T-cell (primary cell): ENCODE measurements around the gene PCNX3. TPM values are rescaled to one million over a fixed set of nuclear protein-coding genes. Genes with fewer than 3 reads are reported as not detected.
A peak's percentile ranks its signal among the peaks of the same experiment; 100 is the strongest.

Experiments used
- ATAC-seq, 4 experiments: fragments of 200-7000 bp in 3 of 4; fragments of 150-1000 bp in 1 of 4; cut with Tn5 transposase; replicated peaks in 1 of 4; 1 replicate in 3 of 4; 2 replicates in 1 of 4; pipeline ENCODE4 v1.10.0; 2021; ENCODE audit warnings: moderate library complexity in 3 of 4, mild to moderate bottlenecking in 2 of 4, moderate number of reproducible peaks in 1 of 4
- CTCF ChIA-PET, 2 donors: fragments of 300-600 bp; sonication (Branson Sonifier 250); formaldehyde crosslinking; loops; one replicate each; lab custom pipeline; 2022; ENCODE audit warnings: antibody characterized with exemption in 2 of 2; lab: Charles Lee
- POLR2A ChIA-PET, 2 donors: fragments of 300-600 bp; sonication (Branson Sonifier 250); formaldehyde crosslinking; loops; one replicate each; lab custom pipeline; 2022; ENCODE audit warnings: antibody characterized with exemption in 2 of 2; lab: Charles Lee
- DNase-seq, 35 experiments: peaks; one replicate each; pipeline versions ENCODE4 v3.0.0 to v3.0.0-alpha.2; 2013 to 2023
- H3K27ac ChIP-seq: one replicate; pipeline ENCODE4 v1.5.1; 2013; ENCODE audit warnings: low read length
- H3K27me3 ChIP-seq, 2 experiments: replicated peaks in 1 of 2; 1 replicate in 1 of 2; 2 replicates in 1 of 2; pipeline versions ENCODE4 v1.6.1 to v1.7.0; 2013; ENCODE audit warnings: low read length in 1 of 2, mixed read lengths in 1 of 2; ENCODE audit not compliant: control insufficient read depth in 2 of 2, insufficient read depth in 2 of 2; ENCODE audit errors: extremely low read depth in 1 of 2
- H3K36me3 ChIP-seq, 2 donors: 1 replicate in 1 of 2; 2 replicates in 1 of 2; pipeline versions ENCODE4 v1.6.1 to v1.7.0; 2013; ENCODE audit warnings: low read length in 1 of 2; ENCODE audit not compliant: control insufficient read depth in 2 of 2, insufficient read depth in 1 of 2; ENCODE audit errors: extremely low read depth in 1 of 2
- H3K4me1 ChIP-seq, 2 experiments: 1 replicate in 1 of 2; 2 replicates in 1 of 2; pipeline versions ENCODE4 v1.6.1 to v1.7.0; 2013; ENCODE audit warnings: low read length in 2 of 2, mixed read lengths in 1 of 2; ENCODE audit not compliant: insufficient read depth in 2 of 2, control insufficient read depth in 1 of 2; ENCODE audit errors: extremely low read depth in 1 of 2
- H3K4me3 ChIP-seq, 2 donors: 1 replicate in 1 of 2; 2 replicates in 1 of 2; pipeline versions ENCODE4 v1.5.1 to v1.7.0; 2013; ENCODE audit warnings: mild to moderate bottlenecking in 2 of 2, low read length in 1 of 2, moderate library complexity in 1 of 2; ENCODE audit not compliant: control insufficient read depth in 1 of 2; ENCODE audit errors: extremely low read depth in 1 of 2
- H3K9me3 ChIP-seq: 2 replicates; pipeline ENCODE4 v1.7.0; 2013
- H3K27ac Mint-ChIP-seq, 2 donors: one replicate each; pipeline ENCODE4 v1.8.0; 2020 to 2021; ENCODE audit warnings: mild to moderate bottlenecking in 2 of 2, mixed read lengths in 2 of 2
- H3K27me3 Mint-ChIP-seq, 2 donors: one replicate each; pipeline ENCODE4 v1.8.0; 2021 to 2022; ENCODE audit warnings: mixed read lengths in 2 of 2
- H3K36me3 Mint-ChIP-seq: one replicate; pipeline ENCODE4 v1.8.0; 2021; ENCODE audit warnings: mixed read lengths
- H3K4me1 Mint-ChIP-seq, 3 donors: one replicate each; pipeline ENCODE4 v1.8.0; 2020 to 2022; ENCODE audit warnings: mixed read lengths in 3 of 3, mild to moderate bottlenecking in 1 of 3
- H3K4me3 Mint-ChIP-seq, 3 donors: one replicate each; pipeline ENCODE4 v1.8.0; 2020 to 2022; ENCODE audit warnings: mild to moderate bottlenecking in 3 of 3, mixed read lengths in 3 of 3, moderate library complexity in 3 of 3
- H3K9me3 Mint-ChIP-seq, 3 donors: one replicate each; pipeline ENCODE4 v1.8.0; 2020 to 2022; ENCODE audit warnings: mixed read lengths in 3 of 3
- WGBS: methylation state at CpG from one replicate; pipeline ENCODE4 v1.1.5; 2013; ENCODE audit warnings: missing lambda C conversion rate; ENCODE audit not compliant: insufficient coverage; 5-methylcytosine and 5-hydroxymethylcytosine counted together
- total RNA-seq, 35 experiments: library from RNA in 6 of 35; stranded (reverse) in 6 of 35; fragments of 120-200 nt in 1 of 35; gene quantifications; one replicate each; pipeline versions ENCODE4 v1.2.1 to v1.2.4 and lab custom pipeline; 2013 to 2026

The PCNX3 gene
- total RNA-seq, 5 donors from 2014 or later (not counting 1 experiment from before 2014, with no cell fraction given): 54.2 to 74.7 (median 66.8) TPM

GRCh38 chr11:65653229-65654225 is 38.0 kb downstream of the PCNX3 start:
- no peaks in the 10 kb centered on the region for H3K27me3 ChIP-seq
- H3K27ac Mint-ChIP-seq: peak overlapping the region; percentile 97
- POLR2A ChIA-PET: interaction anchor here (0.5 to 2.8 kb wide), 6 partner anchors 9 to 1465 kb away, joined by 3 to 21 read pairs (median 5); partner anchors contain the start of genes PCNX3 (in 1 of the 2), RELA (in 1 of the 2) and SIPA1 (in 1 of the 2)
- WGBS: 45% methylated on average over 6 of the region's 12 CpGs
- peak overlapping the region; percentile 98 for H3K27ac ChIP-seq
- H3K9me3 Mint-ChIP-seq: no peaks in the 10 kb centered on the region
- H3K36me3 ChIP-seq: peaks cover 19 to 81% of the 10 kb centered on the region in 2 donors
- H3K9me3 ChIP-seq: no peaks in the 10 kb centered on the region
- no peaks in the 10 kb centered on the region for H3K27me3 Mint-ChIP-seq
- H3K4me1 ChIP-seq: peaks cover 7 to 56% of the 10 kb centered on the region in 2 experiments
- H3K4me3 Mint-ChIP-seq: peak overlapping the region; percentile 78 to 90 (median 87)
- ATAC-seq: no peak
- CTCF ChIA-PET: interaction anchor here in 1 of 2 donors (1.5 to 1.8 kb wide), 2 partner anchors 14 to 38 kb away, joined by 3 to 13 read pairs; partner anchors contain the start of gene PCNX3
- peak overlapping the region; percentile 60 to 73 for H3K4me3 ChIP-seq
- peak in 1 of 35 experiments; percentile 11 for DNase-seq
- peaks cover 32% of the 10 kb centered on the region for H3K36me3 Mint-ChIP-seq
- peaks cover 53 to 58% (median 57%) of the 10 kb centered on the region in 3 donors for H3K4me1 Mint-ChIP-seq

- H3K36me3 Mint-ChIP-seq: peaks cover 44% of the 10 kb centered on the region
- peaks cover 62 to 68% (median 68%) of the 10 kb centered on the region in 3 donors for H3K4me1 Mint-ChIP-seq
- H3K27me3 Mint-ChIP-seq: no peaks in the 10 kb centered on the region
- Histone ChIP-seq H3K9me3 (no peaks in the 10 kb centered on the region), H3K4me1 (peaks cover 7 to 63% of the 10 kb centered on the region in 2 experiments), H3K4me3 (no peak overlapping the region), H3K27ac (peak overlapping the region; percentile 11), H3K27me3 (no peaks in the 10 kb centered on the region), H3K36me3 (peaks cover 13 to 81% of the 10 kb centered on the region in 2 donors)
- H3K4me3 Mint-ChIP-seq: peak overlapping the region in 1 of 3 donors; percentile 17
- peak overlapping the region; percentile 77 to 97 for H3K27ac Mint-ChIP-seq
- ChIA-PET POLR2A (interaction anchor here (0.5 to 0.8 kb wide), 4 partner anchors 23 to 1748 kb away, joined by 3 to 4 read pairs (median 3); no protein-coding TSS in a partner anchor), CTCF (no interaction called here)
- no peaks in the 10 kb centered on the region for H3K9me3 Mint-ChIP-seq
- DNase-seq (peak in 1 of 35 experiments; percentile 17), ATAC-seq (no peak)
- WGBS: over 99% methylated on average over 9 of the region's 14 CpGs
Measured at GRCh38 chr11:65654375-65655349, 39.1 kb downstream of the PCNX3 start.

GRCh38 chr11:65655570-65656332 is 40.2 kb downstream of the PCNX3 start:
- Mint-ChIP-seq H3K9me3 (no peaks in the 10 kb centered on the region), H3K4me3 (no peak overlapping the region), H3K27ac (peak overlapping the region; percentile 5 to 56), H3K4me1 (peaks cover 71 to 78% (median 73%) of the 10 kb centered on the region in 3 donors), H3K27me3 (no peaks in the 10 kb centered on the region), H3K36me3 (peaks cover 49% of the 10 kb centered on the region)
- ATAC-seq (no peak), DNase-seq (peak in 1 of 35 experiments; percentile 20)
- no peak overlapping the region for H3K4me3 ChIP-seq
- no peaks in the 10 kb centered on the region for H3K9me3 ChIP-seq
- peaks cover 16 to 80% of the 10 kb centered on the region in 2 donors for H3K36me3 ChIP-seq
- no peak overlapping the region for H3K27ac ChIP-seq
- 93% methylated on average over 12 of the region's 16 CpGs for WGBS
- ChIA-PET POLR2A (interaction anchor here (0.5 to 0.6 kb wide), 2 partner anchors 139 to 874 kb away, joined by 4 to 5 read pairs; no protein-coding TSS in a partner anchor), CTCF (no interaction called here)
- no peaks in the 10 kb centered on the region for H3K27me3 ChIP-seq
- peaks cover 7 to 64% of the 10 kb centered on the region in 2 experiments for H3K4me1 ChIP-seq

- Mint-ChIP-seq H3K36me3 (peaks cover 49% of the 10 kb centered on the region), H3K27me3 (no peaks in the 10 kb centered on the region), H3K27ac (peak overlapping the region; percentile 8 to 31), H3K4me1 (peaks cover 66 to 68% (median 67%) of the 10 kb centered on the region in 3 donors), H3K4me3 (no peak overlapping the region), H3K9me3 (no peaks in the 10 kb centered on the region)
- 94% methylated on average over 7 of the region's 7 CpGs for WGBS
- no peak overlapping the region for H3K4me3 ChIP-seq
- peaks cover 13 to 64% of the 10 kb centered on the region in 2 experiments for H3K4me1 ChIP-seq
- CTCF ChIA-PET: no interaction called here
- ATAC-seq: no peak
- POLR2A ChIA-PET: interaction anchor here (0.5 to 1.4 kb wide), 4 partner anchors 17 to 574 kb away, joined by 3 to 6 read pairs (median 4); partner anchors contain the start of gene CDCA5 (in 1 of the 2)
- H3K36me3 ChIP-seq: peaks cover 16 to 83% of the 10 kb centered on the region in 2 donors
- DNase-seq: peak in 1 of 35 experiments; percentile 11
- H3K27me3 ChIP-seq: no peaks in the 10 kb centered on the region
- no peak overlapping the region for H3K27ac ChIP-seq
- H3K9me3 ChIP-seq: no peaks in the 10 kb centered on the region
Measured at GRCh38 chr11:65657426-65657825, 41.9 kb downstream of the PCNX3 start.

GRCh38 chr11:65658174-65659021 is 42.8 kb downstream of the PCNX3 start:
- Mint-ChIP-seq H3K36me3 (peaks cover 49% of the 10 kb centered on the region), H3K27me3 (no peaks in the 10 kb centered on the region), H3K9me3 (no peaks in the 10 kb centered on the region), H3K4me1 (peaks cover 58 to 61% (median 58%) of the 10 kb centered on the region in 3 donors), H3K4me3 (no peak overlapping the region), H3K27ac (peak overlapping the region in 1 of 2 donors; percentile 37)
- POLR2A ChIA-PET: interaction anchor here (0.8 to 1.4 kb wide), 3 partner anchors 16 to 20 kb away, joined by 3 to 6 read pairs (median 4); no protein-coding TSS in a partner anchor
- no peak for ATAC-seq
- 99% methylated on average over 20 of the region's 21 CpGs for WGBS
- peak in 1 of 35 experiments; percentile 12 for DNase-seq
- H3K36me3 ChIP-seq: peaks cover 16 to 83% of the 10 kb centered on the region in 2 donors
- no peak overlapping the region for H3K27ac ChIP-seq
- no peaks in the 10 kb centered on the region for H3K27me3 ChIP-seq
- peaks cover 9 to 59% of the 10 kb centered on the region in 2 experiments for H3K4me1 ChIP-seq
- CTCF ChIA-PET: no interaction called here
- H3K4me3 ChIP-seq: no peak overlapping the region
- no peaks in the 10 kb centered on the region for H3K9me3 ChIP-seq
